B cell (primary cell): Measurements from ENCODE around the gene CMIP. TPM values are rescaled to one million over a fixed set of nuclear protein-coding genes. Genes with fewer than 3 reads are reported as not detected.

Source experiments
- ATAC-seq: fragments of 200-7000 bp; cut with Tn5 transposase; one replicate; pipeline ENCODE4 v1.10.0; 2021; ENCODE audit warnings: low read depth, mild to moderate bottlenecking, moderate number of reproducible peaks, moderate library complexity
- CTCF ChIA-PET: fragments of 350-600 bp; sonication (Branson Sonifier 250); formaldehyde crosslinking; loops from one replicate; lab custom pipeline; 2021; ENCODE audit warnings: antibody characterized with exemption, inconsistent platforms; lab: Charles Lee
- POLR2A ChIA-PET: fragments of 350-600 bp; sonication (Branson Sonifier 250); formaldehyde crosslinking; loops from one replicate; lab custom pipeline; 2021; ENCODE audit warnings: antibody characterized with exemption; lab: Charles Lee
- DNase-seq: peaks from one replicate; pipeline ENCODE4 v3.0.0; 2013
- H2AFZ ChIP-seq: 2 replicates; pipeline ENCODE4 v1.6.1; 2012; ENCODE audit warnings: mild to moderate bottlenecking, low read depth, low read length; ENCODE audit not compliant: insufficient read depth, poor library complexity, severe bottlenecking
- H3K27ac ChIP-seq, 2 donors: 1 replicate in 1 of 2; 2 replicates in 1 of 2; pipeline ENCODE4 v1.5.1; 2012 to 2013; ENCODE audit warnings: low read length in 2 of 2, mild to moderate bottlenecking in 2 of 2, moderate library complexity in 1 of 2
- H3K27me3 ChIP-seq, 4 experiments: fragments of 200-600 bp in 1 of 4; sonication (generic) in 1 of 4; replicated peaks in 1 of 4; 1 replicate in 2 of 4; 2 replicates in 2 of 4; pipeline versions ENCODE4 v1.6.1 to v1.7.0; 2013 to 2016; ENCODE audit warnings: low read length in 3 of 4, mild to moderate bottlenecking in 2 of 4, mixed read lengths in 1 of 4, moderate library complexity in 1 of 4; ENCODE audit not compliant: insufficient read depth in 4 of 4, control insufficient read depth in 3 of 4; ENCODE audit errors: control extremely low read depth in 1 of 4
- H3K36me3 ChIP-seq, 2 experiments: replicated peaks in 1 of 2; 1 replicate in 1 of 2; 2 replicates in 1 of 2; pipeline versions ENCODE4 v1.6.1 to v1.7.1; 2013; ENCODE audit warnings: low read length in 1 of 2; ENCODE audit not compliant: insufficient read depth in 2 of 2, control insufficient read depth in 1 of 2; ENCODE audit errors: control extremely low read depth in 1 of 2, extremely low read depth in 1 of 2
- H3K4me1 ChIP-seq, 2 donors: fragments of 200-600 bp in 1 of 2; sonication (generic) in 1 of 2; 1 replicate in 1 of 2; 2 replicates in 1 of 2; pipeline versions ENCODE4 v1.5.1 to v1.6.1; 2013 to 2017; ENCODE audit warnings: low read length in 2 of 2; ENCODE audit not compliant: control insufficient read depth in 2 of 2, insufficient read depth in 2 of 2
- H3K4me2 ChIP-seq: replicated peaks from 2 replicates; pipeline ENCODE3; 2012; ENCODE audit warnings: mild to moderate bottlenecking, low read depth, low read length; ENCODE audit not compliant: poor library complexity, severe bottlenecking
- H3K4me3 ChIP-seq, 5 experiments: fragments of 200-600 bp in 1 of 5; sonication (generic) in 1 of 5; 1 replicate in 3 of 5; 2 replicates in 2 of 5; pipeline versions ENCODE4 v1.5.1 to v1.7.0; 2011 to 2016; ENCODE audit warnings: low read length in 4 of 5, mild to moderate bottlenecking in 4 of 5, low read depth in 2 of 5, control low read depth in 1 of 5, moderate library complexity in 1 of 5; ENCODE audit not compliant: insufficient read depth in 1 of 5; ENCODE audit errors: control extremely low read depth in 1 of 5, extremely low read depth in 1 of 5
- H3K79me2 ChIP-seq: fragments of 200-600 bp; sonication (generic); one replicate; pipeline ENCODE4 v1.6.0; 2016; ENCODE audit warnings: low read length; ENCODE audit not compliant: control insufficient read depth, insufficient read depth
- H3K9ac ChIP-seq: fragments of 200-600 bp; sonication (generic); 2 replicates; pipeline ENCODE4 v1.6.1; 2017; ENCODE audit warnings: mild to moderate bottlenecking, low read length, moderate library complexity
- H3K9me3 ChIP-seq, 3 donors: one replicate each; pipeline versions ENCODE4 v1.6.1 to v1.7.1; 2013; ENCODE audit warnings: low read length in 2 of 3; ENCODE audit not compliant: control insufficient read depth in 2 of 3, insufficient read depth in 1 of 3; ENCODE audit errors: control extremely low read depth in 1 of 3
- H4K20me1 ChIP-seq: 2 replicates; pipeline ENCODE4 v1.6.0; 2012; ENCODE audit warnings: mild to moderate bottlenecking, low read length; ENCODE audit not compliant: insufficient read depth, control insufficient read depth, poor library complexity, severe bottlenecking
- H3K27ac Mint-ChIP-seq: one replicate; pipeline ENCODE4 v1.8.0; 2021; ENCODE audit warnings: mixed read lengths
- H3K27me3 Mint-ChIP-seq: one replicate; pipeline ENCODE4 v1.8.0; 2021; ENCODE audit warnings: mixed read lengths
- H3K4me1 Mint-ChIP-seq: one replicate; pipeline ENCODE4 v1.8.0; 2021; ENCODE audit warnings: mixed read lengths
- H3K4me3 Mint-ChIP-seq: one replicate; pipeline ENCODE4 v1.8.0; 2021; ENCODE audit warnings: mixed read lengths
- H3K9me3 Mint-ChIP-seq: one replicate; pipeline ENCODE4 v1.8.0; 2022; ENCODE audit warnings: mixed read lengths; ENCODE audit not compliant: insufficient read depth
- EZH2 ChIP-seq: IDR thresholded peaks from 2 replicates; pipeline ENCODE4 v1.6.1; 2012; ENCODE audit warnings: borderline replicate concordance, low read depth, mild to moderate bottlenecking, moderate library complexity, low read length; ENCODE audit not compliant: insufficient read depth, poor library complexity, severe bottlenecking
- WGBS: methylation state at CpG from one replicate; pipeline ENCODE4 v1.1.5; 2013; ENCODE audit warnings: missing lambda C conversion rate; ENCODE audit not compliant: insufficient coverage; 5-methylcytosine and 5-hydroxymethylcytosine counted together
- intact Hi-C: fragments of 100-400 bp; cut with micrococcal nuclease; formaldehyde crosslinking; loops from one replicate; pipeline ENCODE4 v1.10.0; 2022
- polyA plus RNA-seq: library from polyadenylated mRNA; depleted of rRNA; stranded (reverse); fragments of >200 nt; gene quantifications from 2 replicates; pipeline ENCODE4 v1.2.3, GENCODE V29; 2012
- total RNA-seq, 2 donors: library from RNA; stranded (reverse); fragments of 120-200 nt in 1 of 2; gene quantifications; 1 replicate in 1 of 2; 2 replicates in 1 of 2; pipeline versions ENCODE4 v1.2.3 to v1.2.4, GENCODE V29; 2013 to 2022
- TF ChIP-seq, protein P1 (sequence below): fragments of 200-600 bp; IDR thresholded peaks from one replicate; pipeline ENCODE4 v1.8.0; 2022; ENCODE audit warnings: antibody characterized with exemption, mild to moderate bottlenecking

The CMIP gene
- total and polyA plus RNA-seq, 2 donors (not counting 1 experiment from before 2014, with no cell fraction given): 27.1 to 155 TPM

DNA sequence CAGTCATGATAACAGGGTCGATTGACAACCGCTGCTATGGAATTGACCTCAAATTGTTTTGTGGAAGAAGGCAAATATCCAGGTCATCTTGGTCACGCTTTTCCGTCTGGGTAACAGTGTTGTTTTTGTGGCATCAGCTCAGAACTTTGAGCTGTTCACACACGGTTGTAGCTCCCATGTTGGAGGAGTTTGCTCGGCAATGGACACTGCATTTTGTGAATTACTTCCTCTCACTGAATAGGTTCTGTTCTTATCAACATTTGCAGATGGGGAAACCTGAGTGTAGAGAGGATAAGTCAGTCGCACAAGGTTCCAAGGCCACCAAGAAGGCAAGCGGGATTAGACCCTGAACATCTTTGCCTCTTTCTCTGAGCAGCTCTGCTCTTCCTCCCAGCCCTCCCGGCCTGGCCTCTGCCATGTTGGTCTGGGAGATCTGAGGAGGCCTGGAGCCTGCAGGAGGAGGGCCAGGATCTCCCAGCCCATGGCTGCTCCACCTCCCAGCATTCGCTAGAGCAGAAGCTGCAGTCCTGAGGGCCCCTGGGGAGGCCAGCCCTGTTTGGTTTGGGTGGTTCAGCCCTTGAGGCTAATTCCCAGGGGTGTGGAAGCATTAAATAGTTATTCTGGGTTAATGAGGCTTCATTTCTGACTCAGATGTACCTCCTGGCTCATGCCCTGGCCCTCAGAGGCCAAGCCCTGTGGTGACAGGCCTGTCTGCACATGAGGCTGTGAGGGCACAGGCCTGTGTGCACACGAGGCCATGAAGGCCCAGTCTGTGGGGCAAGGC is 180.3 kb downstream of the CMIP start:
- no peak overlapping the region for H3K4me2 ChIP-seq
- Mint-ChIP-seq H3K4me1 (peaks cover 17% of the 10 kb centered on the region), H3K27ac (peak overlapping the region; percentile 53), H3K27me3 (no peaks in the 10 kb centered on the region), H3K4me3 (no peak overlapping the region), H3K9me3 (no peaks in the 10 kb centered on the region)
- ChIA-PET POLR2A (interaction anchor here (0.5 kb wide), 1 partner anchor 32 kb away, joined by 3 read pairs; no protein-coding TSS in a partner anchor), CTCF (interaction anchor here (0.9 to 4.9 kb wide), 4 partner anchors 99 to 259 kb away, joined by 3 to 54 read pairs (median 4); no protein-coding TSS in a partner anchor)
- peaks cover 72% of the 10 kb centered on the region for H3K79me2 ChIP-seq
- no peak for DNase-seq
- H3K27me3 ChIP-seq: no peaks in the 10 kb centered on the region
- no peak overlapping the region for H3K9ac ChIP-seq
- TF ChIP-seq, protein P1, sequence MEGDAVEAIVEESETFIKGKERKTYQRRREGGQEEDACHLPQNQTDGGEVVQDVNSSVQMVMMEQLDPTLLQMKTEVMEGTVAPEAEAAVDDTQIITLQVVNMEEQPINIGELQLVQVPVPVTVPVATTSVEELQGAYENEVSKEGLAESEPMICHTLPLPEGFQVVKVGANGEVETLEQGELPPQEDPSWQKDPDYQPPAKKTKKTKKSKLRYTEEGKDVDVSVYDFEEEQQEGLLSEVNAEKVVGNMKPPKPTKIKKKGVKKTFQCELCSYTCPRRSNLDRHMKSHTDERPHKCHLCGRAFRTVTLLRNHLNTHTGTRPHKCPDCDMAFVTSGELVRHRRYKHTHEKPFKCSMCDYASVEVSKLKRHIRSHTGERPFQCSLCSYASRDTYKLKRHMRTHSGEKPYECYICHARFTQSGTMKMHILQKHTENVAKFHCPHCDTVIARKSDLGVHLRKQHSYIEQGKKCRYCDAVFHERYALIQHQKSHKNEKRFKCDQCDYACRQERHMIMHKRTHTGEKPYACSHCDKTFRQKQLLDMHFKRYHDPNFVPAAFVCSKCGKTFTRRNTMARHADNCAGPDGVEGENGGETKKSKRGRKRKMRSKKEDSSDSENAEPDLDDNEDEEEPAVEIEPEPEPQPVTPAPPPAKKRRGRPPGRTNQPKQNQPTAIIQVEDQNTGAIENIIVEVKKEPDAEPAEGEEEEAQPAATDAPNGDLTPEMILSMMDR: no peak
- no peak for TF ChIP-seq EZH2
- H3K9me3 ChIP-seq: no peaks in the 10 kb centered on the region
- H3K4me3 ChIP-seq: no peak overlapping the region
- peaks cover 74% of the 10 kb centered on the region for H4K20me1 ChIP-seq
- H2AFZ ChIP-seq: no peak overlapping the region
- H3K4me1 ChIP-seq: peaks cover 5 to 11% of the 10 kb centered on the region in 2 donors
- intact Hi-C loops: loop anchor here (10.0 kb wide), 1 partner anchor 250 kb away; no protein-coding TSS in a partner anchor
- peaks cover 0 to 18% of the 10 kb centered on the region in 2 experiments for H3K36me3 ChIP-seq
- ATAC-seq: peak; percentile 63
- no peak overlapping the region for H3K27ac ChIP-seq
- 78% methylated on average over 7 of the region's 11 CpGs for WGBS
